GM10266 (cell line): ENCODE results near the gene ADAMTSL1.

Experiments
- DNase-seq: peaks from one replicate; pipeline ENCODE4 v3.0.0; 2012; ENCODE audit errors: extremely low spot score
- TF ChIP-seq, protein P1 (sequence below): IDR thresholded peaks from 2 replicates; pipeline ENCODE4 v1.5.1; 2012; ENCODE audit warnings: mild to moderate bottlenecking, low read depth; ENCODE audit not compliant: control insufficient read depth, insufficient read depth; ENCODE audit errors: missing control alignments

Gene ADAMTSL1

DNA sequence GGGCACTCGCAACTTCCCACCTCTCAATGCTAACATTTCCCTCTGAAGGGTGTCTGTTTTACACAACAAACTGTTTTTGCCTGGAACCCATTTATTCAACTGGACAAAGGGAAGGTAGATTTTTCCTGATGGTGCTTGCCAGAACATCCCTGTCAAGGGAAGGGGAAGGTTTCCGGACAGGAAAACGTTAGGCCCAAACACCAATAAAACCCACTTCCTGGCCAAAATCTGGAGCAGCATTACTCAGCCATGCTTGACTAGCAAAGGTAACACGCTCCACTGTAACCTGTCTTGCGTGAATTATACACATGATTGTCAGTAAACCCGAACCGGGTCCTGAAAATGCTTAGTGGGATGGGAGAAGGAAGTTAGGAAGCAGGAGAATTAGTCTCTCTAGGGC is 468.8 kb downstream of the ADAMTSL1 start:
- TF ChIP-seq, protein P1, sequence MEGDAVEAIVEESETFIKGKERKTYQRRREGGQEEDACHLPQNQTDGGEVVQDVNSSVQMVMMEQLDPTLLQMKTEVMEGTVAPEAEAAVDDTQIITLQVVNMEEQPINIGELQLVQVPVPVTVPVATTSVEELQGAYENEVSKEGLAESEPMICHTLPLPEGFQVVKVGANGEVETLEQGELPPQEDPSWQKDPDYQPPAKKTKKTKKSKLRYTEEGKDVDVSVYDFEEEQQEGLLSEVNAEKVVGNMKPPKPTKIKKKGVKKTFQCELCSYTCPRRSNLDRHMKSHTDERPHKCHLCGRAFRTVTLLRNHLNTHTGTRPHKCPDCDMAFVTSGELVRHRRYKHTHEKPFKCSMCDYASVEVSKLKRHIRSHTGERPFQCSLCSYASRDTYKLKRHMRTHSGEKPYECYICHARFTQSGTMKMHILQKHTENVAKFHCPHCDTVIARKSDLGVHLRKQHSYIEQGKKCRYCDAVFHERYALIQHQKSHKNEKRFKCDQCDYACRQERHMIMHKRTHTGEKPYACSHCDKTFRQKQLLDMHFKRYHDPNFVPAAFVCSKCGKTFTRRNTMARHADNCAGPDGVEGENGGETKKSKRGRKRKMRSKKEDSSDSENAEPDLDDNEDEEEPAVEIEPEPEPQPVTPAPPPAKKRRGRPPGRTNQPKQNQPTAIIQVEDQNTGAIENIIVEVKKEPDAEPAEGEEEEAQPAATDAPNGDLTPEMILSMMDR, result no peak
- DNase-seq, result no peak

DNA sequence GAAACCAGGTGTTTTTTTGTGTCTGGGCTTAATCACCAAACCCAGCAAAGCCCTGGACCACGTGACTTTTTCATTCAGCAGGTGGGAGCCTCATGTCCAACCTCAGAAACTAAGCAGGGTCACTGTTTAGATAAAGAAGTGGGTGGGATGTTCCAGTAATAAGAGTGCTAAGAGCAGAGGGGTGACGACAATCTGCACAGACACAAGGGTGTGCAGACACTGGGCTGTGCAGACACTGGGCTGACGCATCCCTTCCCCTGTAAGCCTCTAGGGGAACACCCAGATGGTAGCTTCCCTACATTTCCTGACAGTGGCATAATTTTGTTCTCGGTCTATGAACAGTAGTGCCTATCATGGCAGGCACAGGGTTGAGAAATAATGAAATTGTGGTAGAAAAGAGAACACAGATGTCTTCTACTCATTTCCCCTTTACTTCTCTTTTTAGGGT is 474.0 kb downstream of the ADAMTSL1 start:
- DNase-seq, result no peak
- TF ChIP-seq, protein P1, result no peak

DNA sequence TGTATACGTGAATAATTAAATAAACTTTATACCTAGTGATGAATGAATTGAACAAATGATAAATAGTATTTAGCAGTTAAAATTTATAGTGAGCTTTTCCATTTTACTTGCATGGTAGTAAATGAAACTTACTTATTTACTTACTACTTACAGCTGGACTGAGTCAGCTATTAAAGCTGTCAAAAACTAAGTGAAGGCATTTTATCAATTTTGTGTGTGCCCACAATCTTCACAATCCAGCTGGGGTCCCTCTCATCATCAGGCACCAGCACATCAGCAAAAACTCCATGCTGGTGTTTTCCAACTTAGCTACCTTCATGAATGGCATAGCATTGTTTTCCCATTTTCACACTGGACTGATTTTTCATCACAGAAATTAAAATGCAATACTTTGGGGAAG is 478.0 kb downstream of the ADAMTSL1 start:
- TF ChIP-seq, protein P1, result no peak
- no peak for DNase-seq

DNA sequence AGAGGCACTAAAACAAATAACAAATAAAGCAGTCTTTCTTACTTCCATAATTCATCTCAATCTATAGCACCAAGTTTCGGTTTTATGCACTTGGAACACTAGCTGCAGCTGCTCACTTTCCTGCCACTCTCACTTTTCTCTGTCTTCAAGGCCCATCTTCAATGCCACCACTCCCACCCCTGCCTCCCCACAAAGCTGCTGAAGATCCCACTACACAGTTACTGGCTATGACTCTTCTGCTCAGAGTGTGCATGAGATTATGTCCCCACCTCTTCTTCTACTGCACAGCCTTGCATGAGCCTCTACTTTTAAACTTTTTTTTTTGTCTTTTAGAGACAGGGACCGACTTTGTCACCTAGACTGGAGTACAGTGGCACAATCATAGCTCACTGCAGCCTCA is 481.7 kb downstream of the ADAMTSL1 start:
- TF ChIP-seq, protein P1, result no peak
- no peak for DNase-seq
